ENCODE results near the gene MLLT10. TPM values are rescaled to one million over a fixed set of nuclear protein-coding genes. Genes with fewer than 3 reads are reported as not detected.

Gene MLLT10
- total RNA-seq, 1 donor, result 36.1 TPM

DNA sequence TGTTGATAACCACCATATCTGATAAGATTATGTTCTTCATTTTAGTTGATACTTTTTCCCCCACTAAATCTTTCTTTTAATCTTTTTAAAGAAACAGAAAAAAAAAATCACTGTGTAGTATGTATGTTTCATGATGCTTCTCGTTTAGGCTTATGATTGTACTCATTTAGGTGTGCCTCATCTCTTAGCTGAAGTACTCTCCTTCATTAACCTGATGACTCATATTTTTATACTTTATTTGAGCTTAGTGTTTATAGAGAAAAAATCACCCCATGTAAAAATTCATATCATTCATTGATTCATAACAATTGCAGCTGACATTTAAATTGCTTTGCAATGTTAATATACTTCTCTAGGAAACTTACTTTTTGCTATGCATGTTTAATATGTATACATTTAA, 158.9 kb downstream of the MLLT10 start:
- DNase-seq (ENCODE audit: low read depth), result no peak
- TF ChIP-seq, protein P1, sequence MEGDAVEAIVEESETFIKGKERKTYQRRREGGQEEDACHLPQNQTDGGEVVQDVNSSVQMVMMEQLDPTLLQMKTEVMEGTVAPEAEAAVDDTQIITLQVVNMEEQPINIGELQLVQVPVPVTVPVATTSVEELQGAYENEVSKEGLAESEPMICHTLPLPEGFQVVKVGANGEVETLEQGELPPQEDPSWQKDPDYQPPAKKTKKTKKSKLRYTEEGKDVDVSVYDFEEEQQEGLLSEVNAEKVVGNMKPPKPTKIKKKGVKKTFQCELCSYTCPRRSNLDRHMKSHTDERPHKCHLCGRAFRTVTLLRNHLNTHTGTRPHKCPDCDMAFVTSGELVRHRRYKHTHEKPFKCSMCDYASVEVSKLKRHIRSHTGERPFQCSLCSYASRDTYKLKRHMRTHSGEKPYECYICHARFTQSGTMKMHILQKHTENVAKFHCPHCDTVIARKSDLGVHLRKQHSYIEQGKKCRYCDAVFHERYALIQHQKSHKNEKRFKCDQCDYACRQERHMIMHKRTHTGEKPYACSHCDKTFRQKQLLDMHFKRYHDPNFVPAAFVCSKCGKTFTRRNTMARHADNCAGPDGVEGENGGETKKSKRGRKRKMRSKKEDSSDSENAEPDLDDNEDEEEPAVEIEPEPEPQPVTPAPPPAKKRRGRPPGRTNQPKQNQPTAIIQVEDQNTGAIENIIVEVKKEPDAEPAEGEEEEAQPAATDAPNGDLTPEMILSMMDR (IDR thresholded peaks at IDR 0.05; ENCODE audit: insufficient read depth, low read length), result no peak
- no peak overlapping the region for H3K4me3 ChIP-seq (ENCODE audit: low read depth, low read length)

DNA sequence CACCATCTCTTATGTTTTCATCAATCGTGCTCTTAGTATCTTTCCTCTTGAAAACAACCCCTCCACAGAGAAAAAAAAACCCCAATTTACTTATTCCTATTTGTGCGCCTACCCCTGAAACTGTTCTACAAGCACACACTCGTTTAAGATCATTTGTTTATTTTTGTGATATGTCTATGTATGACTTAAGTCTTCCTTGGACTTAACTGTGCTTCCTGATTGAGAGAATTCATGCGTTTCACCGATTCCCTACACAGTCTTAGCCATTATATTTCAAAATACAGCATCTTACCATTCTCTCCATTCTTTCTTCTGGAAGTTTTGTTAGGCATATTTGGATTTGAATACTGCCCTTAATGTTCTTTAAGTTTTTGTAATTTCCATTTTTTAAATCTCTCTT, 159.4 kb downstream of the MLLT10 start:
- TF ChIP-seq, protein P1 (IDR thresholded peaks at IDR 0.05; ENCODE audit: insufficient read depth, low read length), result no peak
- no peak overlapping the region for H3K4me3 ChIP-seq (ENCODE audit: low read depth, low read length)
- DNase-seq (ENCODE audit: low read depth), result no peak

DNA sequence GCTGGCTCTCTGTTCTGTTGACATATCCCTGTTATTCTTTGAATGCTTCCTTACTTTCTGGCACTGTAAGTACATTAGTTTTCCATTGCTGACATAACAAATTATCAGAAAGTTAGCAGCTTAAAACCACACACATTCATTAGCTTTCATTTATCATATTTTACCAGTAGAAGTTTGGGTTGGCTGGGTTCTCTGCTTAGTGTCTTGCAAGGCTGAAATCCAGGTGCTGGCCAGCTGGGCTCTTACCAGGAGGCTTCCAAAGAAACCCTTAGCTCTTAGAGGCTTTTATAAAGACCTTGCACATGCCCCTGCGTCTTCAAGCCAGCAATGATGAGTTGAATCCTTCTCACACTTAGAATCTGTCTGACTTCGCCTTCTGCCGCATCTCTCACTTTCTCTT, 160.6 kb downstream of the MLLT10 start:
- TF ChIP-seq, protein P1 (IDR thresholded peaks at IDR 0.05; ENCODE audit: insufficient read depth, low read length), result no peak
- peak; percentile 77 for DNase-seq (ENCODE audit: low read depth)

DNA sequence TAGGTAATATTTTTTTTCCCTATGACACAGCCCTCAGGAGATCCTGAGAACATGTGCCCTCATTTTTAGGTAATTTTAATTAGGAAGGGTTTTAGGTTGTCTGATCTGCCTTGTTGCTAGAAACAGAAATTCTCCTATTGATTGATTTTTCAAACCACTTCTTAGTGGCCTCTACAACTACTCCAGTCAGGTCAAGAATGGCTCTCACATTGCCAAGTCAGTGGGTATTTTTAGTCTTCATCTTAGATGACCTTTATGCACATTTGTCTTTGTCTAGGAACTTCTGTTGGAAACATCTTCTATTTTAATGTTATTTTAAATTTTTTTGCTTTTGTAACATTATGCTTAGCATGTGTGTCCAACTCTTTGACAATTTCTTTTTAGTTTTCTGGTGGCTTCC, 162.3 kb downstream of the MLLT10 start:
- TF ChIP-seq, protein P1 (IDR thresholded peaks at IDR 0.05; ENCODE audit: insufficient read depth, low read length), result no peak
- no peak overlapping the region for H3K4me3 ChIP-seq (ENCODE audit: low read depth, low read length)
- DNase-seq (ENCODE audit: low read depth), result no peak

More for the DNA sequence above, 160.6 kb downstream of the MLLT10 start:
- no peak overlapping the region for H3K4me3 ChIP-seq (ENCODE audit: low read depth, low read length)

DNA sequence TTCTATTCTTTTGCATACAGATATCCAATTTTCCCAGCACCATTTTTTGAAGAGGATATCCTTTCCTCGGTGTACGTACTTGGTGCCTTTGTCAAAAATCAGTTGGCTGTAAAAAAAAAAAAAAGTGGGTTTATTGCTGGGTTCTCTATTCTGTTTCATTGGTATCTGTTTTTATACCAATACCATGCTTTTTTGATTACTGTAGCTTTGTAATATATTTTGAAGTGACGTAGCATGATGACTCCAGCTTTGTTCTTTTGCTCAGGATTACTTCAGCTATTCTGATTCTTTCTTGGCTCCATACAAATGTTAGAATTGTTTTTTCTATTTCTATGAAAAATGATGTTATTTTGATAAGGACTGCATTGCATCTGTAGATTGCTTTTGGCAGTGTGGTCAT, 165.5 kb downstream of the MLLT10 start:
- TF ChIP-seq, protein P1 (IDR thresholded peaks at IDR 0.05; ENCODE audit: insufficient read depth, low read length), result no peak
- DNase-seq (ENCODE audit: low read depth), result no peak
- H3K4me3 ChIP-seq (ENCODE audit: low read depth, low read length), result no peak overlapping the region

DNA sequence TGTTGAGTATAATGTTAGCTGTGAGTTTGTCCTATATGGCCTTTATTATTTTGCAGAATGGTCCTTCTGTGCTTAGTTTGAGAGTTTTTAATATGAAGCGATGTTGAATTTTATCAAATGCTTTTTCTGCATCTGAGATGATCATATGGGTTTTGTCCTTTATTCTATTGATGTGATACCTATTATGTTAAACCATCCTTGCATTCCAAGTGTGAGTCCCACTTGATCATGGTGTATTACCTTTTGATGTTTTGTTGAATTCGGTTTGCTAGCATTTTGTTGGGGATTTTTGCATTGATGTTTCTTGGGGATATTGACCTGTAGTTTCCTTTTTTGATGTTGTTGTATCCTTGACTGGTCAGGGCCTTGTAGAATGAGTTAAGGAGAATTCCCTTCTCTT, 166.4 kb downstream of the MLLT10 start:
- DNase-seq (ENCODE audit: low read depth), result peak; percentile 6
- TF ChIP-seq, protein P1 (IDR thresholded peaks at IDR 0.05; ENCODE audit: insufficient read depth, low read length), result no peak
- no peak overlapping the region for H3K4me3 ChIP-seq (ENCODE audit: low read depth, low read length)

DNA sequence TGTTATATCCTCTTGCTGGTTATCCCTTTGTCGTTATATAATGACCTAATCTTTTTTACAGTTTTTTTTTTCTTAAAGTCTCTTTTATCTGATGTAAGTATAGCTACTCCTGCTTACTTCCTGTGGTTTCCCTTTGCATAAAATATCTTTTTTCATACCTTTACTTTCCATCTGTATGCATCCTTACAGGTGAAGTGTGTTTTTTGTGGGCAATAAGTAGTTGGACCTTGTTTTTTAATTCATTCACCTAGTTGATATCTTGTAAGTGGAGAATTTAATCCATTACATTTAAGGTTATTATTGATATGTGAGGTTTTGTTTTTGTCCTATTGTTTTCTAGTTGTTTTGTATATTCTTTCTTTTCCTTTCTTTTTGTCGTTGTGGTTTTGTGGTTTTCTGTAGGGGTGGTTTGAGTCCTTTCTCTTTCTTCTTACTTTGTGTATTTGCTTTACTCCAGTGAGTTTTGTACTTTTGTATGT, 168.6 kb downstream of the MLLT10 start:
- TF ChIP-seq, protein P1 (IDR thresholded peaks at IDR 0.05; ENCODE audit: insufficient read depth, low read length), result no peak
- no peak for DNase-seq (ENCODE audit: low read depth)
- no peak overlapping the region for H3K4me3 ChIP-seq (ENCODE audit: low read depth, low read length)
